IMR-90 (cell line): ENCODE measurements around the gene OR1S1.

Experiments used
- BHLHE40 ChIP-seq: fragments of 150-350 bp; IDR thresholded peaks from 2 replicates; pipeline ENCODE4 v1.6.1; 2016; ENCODE audit warnings: mild to moderate bottlenecking, low read depth, low read length
- CEBPB ChIP-seq: IDR thresholded peaks from 2 replicates; pipeline ENCODE4 v1.6.1; 2012; ENCODE audit warnings: low read depth, low read length, improper control_type of control experiment
- CHD1 ChIP-seq: IDR thresholded peaks from 2 replicates; pipeline ENCODE4 v1.6.1; 2012; ENCODE audit warnings: low read depth, low read length, improper control_type of control experiment
- ELK1 ChIP-seq: fragments of 150-350 bp; IDR thresholded peaks from 2 replicates; pipeline ENCODE4 v1.6.1; 2016; ENCODE audit warnings: low read depth, mild to moderate bottlenecking, low read length, moderate library complexity, borderline replicate concordance
- FOS ChIP-seq: fragments of 150-350 bp; IDR thresholded peaks from 2 replicates; pipeline ENCODE4 v1.6.1; 2016; ENCODE audit warnings: low read depth, low read length
- MAFK ChIP-seq: IDR thresholded peaks from 2 replicates; pipeline ENCODE4 v1.6.1; 2012; ENCODE audit warnings: low read depth, low read length, improper control_type of control experiment
- MAZ ChIP-seq: IDR thresholded peaks from 2 replicates; pipeline ENCODE4 v1.6.1; 2012; ENCODE audit warnings: low read depth, mild to moderate bottlenecking, low read length, improper control_type of control experiment, moderate library complexity, borderline replicate concordance
- POLR2A ChIP-seq: IDR thresholded peaks from 2 replicates; pipeline ENCODE4 v1.6.1; 2012; ENCODE audit warnings: mild to moderate bottlenecking, low read depth, low read length
- RAD21 ChIP-seq: IDR thresholded peaks from 2 replicates; pipeline ENCODE4 v1.6.1; 2012; ENCODE audit warnings: low read length, improper control_type of control experiment
- RFX5 ChIP-seq: IDR thresholded peaks from 2 replicates; pipeline ENCODE4 v1.8.0; 2012; ENCODE audit warnings: low read depth, mild to moderate bottlenecking, low read length, moderate library complexity
- SMC3 ChIP-seq: fragments of 150-350 bp; IDR thresholded peaks from 2 replicates; pipeline ENCODE4 v1.6.1; 2016; ENCODE audit warnings: low read depth, mild to moderate bottlenecking, antibody characterized with exemption, low read length, moderate library complexity
- TF ChIP-seq, protein P1 (sequence below): conservative IDR thresholded peaks from 2 replicates; pipeline ENCODE4 v1.5.1; 2012; ENCODE audit warnings: mild to moderate bottlenecking, low read depth, low read length, improper control_type of control experiment
- TF ChIP-seq, protein P2 (sequence below): fragments of 150-350 bp; IDR thresholded peaks from 2 replicates; pipeline ENCODE4 v1.6.1; 2017; ENCODE audit warnings: mild to moderate bottlenecking, antibody characterized with exemption, low read length, low read depth

- TF ChIP-seq, protein P1, sequence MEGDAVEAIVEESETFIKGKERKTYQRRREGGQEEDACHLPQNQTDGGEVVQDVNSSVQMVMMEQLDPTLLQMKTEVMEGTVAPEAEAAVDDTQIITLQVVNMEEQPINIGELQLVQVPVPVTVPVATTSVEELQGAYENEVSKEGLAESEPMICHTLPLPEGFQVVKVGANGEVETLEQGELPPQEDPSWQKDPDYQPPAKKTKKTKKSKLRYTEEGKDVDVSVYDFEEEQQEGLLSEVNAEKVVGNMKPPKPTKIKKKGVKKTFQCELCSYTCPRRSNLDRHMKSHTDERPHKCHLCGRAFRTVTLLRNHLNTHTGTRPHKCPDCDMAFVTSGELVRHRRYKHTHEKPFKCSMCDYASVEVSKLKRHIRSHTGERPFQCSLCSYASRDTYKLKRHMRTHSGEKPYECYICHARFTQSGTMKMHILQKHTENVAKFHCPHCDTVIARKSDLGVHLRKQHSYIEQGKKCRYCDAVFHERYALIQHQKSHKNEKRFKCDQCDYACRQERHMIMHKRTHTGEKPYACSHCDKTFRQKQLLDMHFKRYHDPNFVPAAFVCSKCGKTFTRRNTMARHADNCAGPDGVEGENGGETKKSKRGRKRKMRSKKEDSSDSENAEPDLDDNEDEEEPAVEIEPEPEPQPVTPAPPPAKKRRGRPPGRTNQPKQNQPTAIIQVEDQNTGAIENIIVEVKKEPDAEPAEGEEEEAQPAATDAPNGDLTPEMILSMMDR, result no peak
- TF ChIP-seq RAD21, result no peak
- TF ChIP-seq POLR2A, result no peak
- no peak for TF ChIP-seq CHD1
- TF ChIP-seq MAZ, result no peak
- TF ChIP-seq BHLHE40, result no peak
- TF ChIP-seq, protein P2, sequence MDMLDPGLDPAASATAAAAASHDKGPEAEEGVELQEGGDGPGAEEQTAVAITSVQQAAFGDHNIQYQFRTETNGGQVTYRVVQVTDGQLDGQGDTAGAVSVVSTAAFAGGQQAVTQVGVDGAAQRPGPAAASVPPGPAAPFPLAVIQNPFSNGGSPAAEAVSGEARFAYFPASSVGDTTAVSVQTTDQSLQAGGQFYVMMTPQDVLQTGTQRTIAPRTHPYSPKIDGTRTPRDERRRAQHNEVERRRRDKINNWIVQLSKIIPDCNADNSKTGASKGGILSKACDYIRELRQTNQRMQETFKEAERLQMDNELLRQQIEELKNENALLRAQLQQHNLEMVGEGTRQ, result no peak
- peak; percentile 63 for TF ChIP-seq MAFK
- TF ChIP-seq CEBPB, result no peak
- no peak for TF ChIP-seq SMC3
- TF ChIP-seq RFX5, result no peak
- TF ChIP-seq ELK1, result no peak
- TF ChIP-seq FOS, result no peak
Observed at GRCh38 chr11:58177409-58178054, 35.0 kb upstream of the OR1S1 start.
